H1 (cell line): ENCODE data around the gene MTARC2. TPM values are rescaled to one million over a fixed set of nuclear protein-coding genes. Genes with fewer than 3 reads are reported as not detected.

ENCODE experiments used
- CTCF ChIA-PET: fragments of 300-600 bp; sonication (Branson Sonifier 250); formaldehyde crosslinking; loops from one replicate; lab custom pipeline; 2021; ENCODE audit not compliant: partially characterized antibody; lab: Charles Lee
- POLR2A ChIA-PET: fragments of 300-600 bp; sonication (Branson Sonifier 250); formaldehyde crosslinking; loops from one replicate; lab custom pipeline; 2021; ENCODE audit warnings: inconsistent platforms; ENCODE audit not compliant: partially characterized antibody; lab: Charles Lee
- DNase-seq, 2 experiments: peaks; one replicate each; pipeline versions ENCODE4 v3.0.0 to v3.0.0-alpha.2; 2010 to 2022; ENCODE audit warnings: low spot score in 2 of 2, low read depth in 1 of 2, mixed read lengths in 1 of 2
- FAIRE-seq: peaks from 2 replicates; lab custom pipeline; 2011; peaks lifted over from hg19 to GRCh38; lab: Jason Lieb, UNC
- H2AFZ ChIP-seq: 2 replicates; pipeline ENCODE4 v1.8.1; 2012; ENCODE audit warnings: low read length, inconsistent platforms
- H2AK5ac ChIP-seq: 2 replicates; pipeline ENCODE4 v1.6.1; 2013; ENCODE audit warnings: low read depth, low read length
- H2BK120ac ChIP-seq: replicated peaks from 2 replicates; pipeline ENCODE3; 2013; ENCODE audit warnings: low read depth, low read length, inconsistent platforms
- H2BK12ac ChIP-seq: 2 replicates; pipeline ENCODE4 v1.6.1; 2013; ENCODE audit warnings: low read depth, low read length
- H2BK15ac ChIP-seq: 2 replicates; pipeline ENCODE4 v1.6.1; 2013; ENCODE audit warnings: low read length
- H2BK20ac ChIP-seq: 2 replicates; pipeline ENCODE4 v1.6.1; 2013; ENCODE audit warnings: low read length
- H2BK5ac ChIP-seq: 2 replicates; pipeline ENCODE4 v1.6.1; 2013; ENCODE audit warnings: low read depth, low read length
- H3K14ac ChIP-seq: 2 replicates; pipeline ENCODE4 v1.6.1; 2013; ENCODE audit warnings: inconsistent platforms; ENCODE audit not compliant: insufficient read length
- H3K18ac ChIP-seq: 2 replicates; pipeline ENCODE4 v1.6.1; 2013; ENCODE audit warnings: low read length; ENCODE audit errors: extremely low read depth
- H3K23ac ChIP-seq: 2 replicates; pipeline ENCODE4 v1.6.1; 2013; ENCODE audit warnings: inconsistent platforms; ENCODE audit not compliant: insufficient read length
- H3K23me2 ChIP-seq: 2 replicates; pipeline ENCODE4 v1.6.1; 2013; ENCODE audit warnings: low read depth, low read length
- H3K27ac ChIP-seq: 2 replicates; pipeline ENCODE4 v1.6.1; 2011; ENCODE audit warnings: low read depth, low read length, inconsistent platforms
- H3K27me3 ChIP-seq, 4 experiments: replicated peaks in 1 of 4; 1 replicate in 1 of 4; 2 replicates in 3 of 4; pipeline versions ENCODE4 v1.6.1 to v1.8.1; 2011 to 2013; ENCODE audit warnings: low read length in 3 of 4, mild to moderate bottlenecking in 3 of 4, inconsistent platforms in 2 of 4, mixed read lengths in 2 of 4, moderate library complexity in 1 of 4; ENCODE audit not compliant: control insufficient read depth in 3 of 4, insufficient read depth in 3 of 4; ENCODE audit errors: extremely low read depth in 1 of 4
- H3K36me3 ChIP-seq, 4 experiments: 2 replicates each; pipeline versions ENCODE4 v1.6.1 to v1.8.1; 2011 to 2013; ENCODE audit warnings: mild to moderate bottlenecking in 4 of 4, low read length in 3 of 4, moderate library complexity in 2 of 4, control low read depth in 1 of 4, inconsistent platforms in 1 of 4; ENCODE audit not compliant: insufficient read depth in 4 of 4, control insufficient read depth in 2 of 4
- H3K4ac ChIP-seq: replicated peaks from 2 replicates; pipeline ENCODE3; 2013; ENCODE audit warnings: low read length, low read depth, mixed read lengths, inconsistent platforms; ENCODE audit not compliant: insufficient read length
- H3K4me1 ChIP-seq, 4 experiments: replicated peaks in 1 of 4; 1 replicate in 1 of 4; 2 replicates in 3 of 4; pipeline versions ENCODE4 v1.6.1 to v1.8.1; 2011 to 2013; ENCODE audit warnings: low read length in 3 of 4, inconsistent platforms in 2 of 4, mixed read lengths in 1 of 4; ENCODE audit not compliant: insufficient read depth in 4 of 4, control insufficient read depth in 3 of 4
- H3K4me2 ChIP-seq, 2 experiments: 2 replicates each; pipeline versions ENCODE4 v1.6.1 to v1.8.1; 2011 to 2013; ENCODE audit warnings: low read depth in 2 of 2, low read length in 2 of 2, control low read depth in 1 of 2, inconsistent platforms in 1 of 2, mild to moderate bottlenecking in 1 of 2; ENCODE audit not compliant: insufficient read depth in 1 of 2
- H3K4me3 ChIP-seq, 4 experiments: fragments of 200-600, 300-600 bp in 1 of 4; sonication (generic), shearing (Covaris generic), sonication (Bioruptor Twin) in 1 of 4; 2 replicates each; pipeline versions ENCODE4 v1.5.1 to v1.8.1; 2011 to 2016; ENCODE audit warnings: low read length in 4 of 4, low read depth in 3 of 4, control low read depth in 2 of 4, inconsistent platforms in 2 of 4, mild to moderate bottlenecking in 2 of 4, mixed read lengths in 1 of 4, moderate library complexity in 1 of 4; ENCODE audit not compliant: insufficient read depth in 2 of 4; ENCODE audit errors: extremely low read depth in 1 of 4
- H3K56ac ChIP-seq: replicated peaks from 2 replicates; pipeline ENCODE3; 2013; ENCODE audit warnings: low read depth, mild to moderate bottlenecking, mixed read lengths, low read length, inconsistent platforms; ENCODE audit not compliant: insufficient read length
- H3K79me1 ChIP-seq: 2 replicates; pipeline ENCODE4 v1.6.1; 2013; ENCODE audit warnings: low read depth, low read length, control low read depth
- H3K79me2 ChIP-seq, 2 experiments: 2 replicates each; pipeline versions ENCODE4 v1.6.1 to v1.8.1; 2012 to 2013; ENCODE audit warnings: low read length in 2 of 2, mild to moderate bottlenecking in 2 of 2, inconsistent platforms in 1 of 2; ENCODE audit not compliant: insufficient read depth in 2 of 2, control insufficient read depth in 1 of 2
- H3K9ac ChIP-seq, 4 experiments: replicated peaks in 1 of 4; 1 replicate in 1 of 4; 2 replicates in 3 of 4; pipeline versions ENCODE4 v1.6.1 to v1.8.1; 2011 to 2013; ENCODE audit warnings: low read depth in 3 of 4, low read length in 3 of 4, control low read depth in 2 of 4, mild to moderate bottlenecking in 2 of 4, moderate library complexity in 2 of 4, inconsistent platforms in 1 of 4; ENCODE audit errors: extremely low read depth in 1 of 4
- H3K9me3 ChIP-seq, 2 experiments: 2 replicates each; pipeline versions ENCODE4 v1.6.1 to v1.8.1; 2012 to 2013; ENCODE audit warnings: mild to moderate bottlenecking in 2 of 2, moderate library complexity in 2 of 2, control low read depth in 1 of 2, inconsistent platforms in 1 of 2, low read depth in 1 of 2, low read length in 1 of 2, mixed read lengths in 1 of 2; ENCODE audit not compliant: insufficient read depth in 2 of 2
- H4K20me1 ChIP-seq, 2 experiments: replicated peaks in 1 of 2; 2 replicates each; pipeline versions ENCODE3 to v1.8.1; 2011 to 2013; ENCODE audit warnings: inconsistent platforms in 2 of 2, low read length in 2 of 2, mild to moderate bottlenecking in 1 of 2; ENCODE audit not compliant: insufficient read depth in 2 of 2, control insufficient read depth in 1 of 2
- H4K5ac ChIP-seq: 2 replicates; pipeline ENCODE4 v1.6.1; 2013; ENCODE audit warnings: low read length, low read depth, mixed read lengths, inconsistent platforms; ENCODE audit not compliant: insufficient read length
- H4K8ac ChIP-seq: 2 replicates; pipeline ENCODE4 v1.8.0; 2013; ENCODE audit warnings: mild to moderate bottlenecking, moderate library complexity, low read length, inconsistent platforms; ENCODE audit not compliant: insufficient read depth; ENCODE audit errors: extremely low read depth
- H4K91ac ChIP-seq: replicated peaks from 2 replicates; pipeline ENCODE3; 2013; ENCODE audit warnings: low read length, mixed read lengths, inconsistent platforms; ENCODE audit not compliant: insufficient read length
- ATF3 ChIP-seq: IDR thresholded peaks from 2 replicates; pipeline ENCODE4 v1.6.1; 2011; ENCODE audit warnings: low read depth, mild to moderate bottlenecking, low read length; ENCODE audit not compliant: insufficient read depth
- CREB1 ChIP-seq: IDR thresholded peaks from 2 replicates; pipeline ENCODE4 v1.6.1; 2012; ENCODE audit warnings: inconsistent platforms
- E2F6 ChIP-seq: IDR thresholded peaks from 2 replicates; pipeline ENCODE4 v1.6.1; 2012; ENCODE audit warnings: inconsistent platforms
- POLR2AphosphoS5 ChIP-seq: IDR thresholded peaks from 2 replicates; pipeline ENCODE4 v1.6.1; 2011; ENCODE audit warnings: low read depth, low read length
- SRF ChIP-seq: IDR thresholded peaks from 2 replicates; pipeline ENCODE4 v1.6.1; 2011; ENCODE audit warnings: mild to moderate bottlenecking, low read depth, low read length, moderate library complexity
- SUZ12 ChIP-seq: fragments of 200-600 bp; sonication (generic); IDR thresholded peaks from 2 replicates; pipeline ENCODE4 v1.6.1; 2012; ENCODE audit warnings: mild to moderate bottlenecking, inconsistent platforms, low read length, moderate library complexity, mixed read lengths
- TAF7 ChIP-seq: optimal IDR thresholded peaks from 2 replicates; pipeline ENCODE3; 2011; ENCODE audit warnings: low read depth, mild to moderate bottlenecking, inconsistent platforms, low read length, moderate library complexity, borderline replicate concordance
- TBP ChIP-seq: IDR thresholded peaks from 2 replicates; pipeline ENCODE4 v1.6.1; 2011; ENCODE audit warnings: low read depth, low read length, improper control_type of control experiment
- USF2 ChIP-seq: IDR thresholded peaks from 2 replicates; pipeline ENCODE4 v1.6.1; 2011; ENCODE audit warnings: low read length, improper control_type of control experiment
- WGBS, 2 experiments: shearing (Covaris generic) in 1 of 2; methylation state at CpG; one replicate each; pipeline versions ENCODE4 v1.1.6 to v1.1.7; 2013 to 2015; ENCODE audit warnings: low lambda C conversion rate in 2 of 2, mixed read lengths in 2 of 2, inconsistent platforms in 1 of 2, low coverage in 1 of 2, missing lambda C conversion rate in 1 of 2; ENCODE audit not compliant: insufficient replicate concordance in 2 of 2, insufficient coverage in 1 of 2, insufficient read length in 1 of 2; ENCODE audit errors: extremely low coverage in 1 of 2, missing lambda C conversion rate in 1 of 2; 5-methylcytosine and 5-hydroxymethylcytosine counted together
- polyA plus RNA-seq, 7 experiments: library from polyadenylated mRNA; depleted of rRNA in 3 of 7; stranded (reverse) in 5 of 7; unstranded in 2 of 7; fragments of >200 nt in 5 of 7; fragments of 200-250 nt in 2 of 7; gene quantifications; 1 replicate in 5 of 7; 2 replicates in 1 of 7; 4 replicates in 1 of 7; pipeline versions ENCODE4 v1.2.1 to v1.2.3, GENCODE V29; 2011 to 2013; ENCODE audit warnings: missing spikeins in 2 of 7, mixed read lengths in 2 of 7
- total RNA-seq: library from RNA; stranded (reverse); fragmentation: NEBNext Ultra II Directional; extraction: Animal tissue kit (Norgen Biotek cat#: 25700); gene quantifications from 2 replicates; pipeline ENCODE4 v1.2.1, GENCODE V29; 2021

MTARC2 gene
- total and polyA plus RNA-seq, 2 of the 8 experiments (the other 6 are each of a cell fraction or from before 2014, with no cell fraction given) = 7.2 to 7.9 TPM

GRCh38 chr1:220787069-220787619 lies 39.0 kb downstream of the MTARC2 start:
- peaks cover 4 to 14% (median 11%) of the 10 kb centered on the region in 4 experiments for H3K4me1 ChIP-seq
- H3K79me1 ChIP-seq = peaks cover 3% of the 10 kb centered on the region
- POLR2A ChIA-PET = interaction anchor here (0.9 to 5.9 kb wide), 18 partner anchors 10 to 506 kb away, joined by 3 to 70 read pairs (median 5); partner anchors contain the start of gene MTARC2
- H3K4me3 ChIP-seq = peak overlapping the region; percentile 59 to 84 (median 69)
- H3K18ac ChIP-seq = peak overlapping the region; percentile 41; the same call in 1 of the 2 replicates
- H3K23ac ChIP-seq = no peak overlapping the region
- peak overlapping the region; percentile 83 to 92 for H3K4me2 ChIP-seq
- peaks cover 0 to 3% of the 10 kb centered on the region in 2 experiments for H4K20me1 ChIP-seq
- H3K56ac ChIP-seq = no peak overlapping the region
- no peak overlapping the region for H4K91ac ChIP-seq
- no peak overlapping the region for H2AK5ac ChIP-seq
- no peak overlapping the region for H2BK15ac ChIP-seq
- H3K27me3 ChIP-seq = no peaks in the 10 kb centered on the region
- CTCF ChIA-PET = interaction anchor here (0.7 to 8.2 kb wide), 17 partner anchors 12 to 569 kb away, joined by 3 to 96 read pairs (median 5); partner anchors contain the start of gene MTARC2
- DNase-seq (peak in 1 of 2 experiments; percentile 81), FAIRE-seq (no peak)
- peak overlapping the region; percentile 63; the same call in 1 of the 2 replicates for H3K27ac ChIP-seq
- H3K36me3 ChIP-seq = peaks cover 0 to 7% (median under 1%) of the 10 kb centered on the region in 4 experiments; a peak in 2 of 8 replicates
- H3K4ac ChIP-seq = no peak overlapping the region
- H2AFZ ChIP-seq = peak overlapping the region; percentile 17; the same call in 1 of the 2 replicates
- WGBS, 2 experiments = 1% methylated on average over 28 of the region's 32 CpGs; no CpG with 5 or more reads in 1 of the 2 experiments
- no peak overlapping the region for H2BK120ac ChIP-seq
- peaks cover 9% of the 10 kb centered on the region; the same call in 1 of the 2 replicates for H3K23me2 ChIP-seq
- H2BK20ac ChIP-seq = no peak overlapping the region
- H2BK5ac ChIP-seq = no peak overlapping the region
- H3K14ac ChIP-seq = no peak overlapping the region
- peaks cover 0 to 15% of the 10 kb centered on the region in 2 experiments; a peak in 2 of 4 replicates for H3K79me2 ChIP-seq
- H4K8ac ChIP-seq = peak overlapping the region; percentile 97; the same call in 1 of the 2 replicates
- no peak overlapping the region for H2BK12ac ChIP-seq
- H4K5ac ChIP-seq = no peak overlapping the region
- H3K9ac ChIP-seq = peak overlapping the region; percentile 79 to 96 (median 84)
- H3K9me3 ChIP-seq = no peaks in the 10 kb centered on the region
- no peak for TF ChIP-seq ATF3
- 0 out of 2 replicates have a peak, but pooled peaks have one; percentile 2 for TF ChIP-seq POLR2AphosphoS5
- TF ChIP-seq TAF7 = peak; percentile 64
- TF ChIP-seq SRF = no peak
- TF ChIP-seq CREB1 = 0 out of 2 replicates have a peak, but pooled peaks have one; percentile 8
- TF ChIP-seq SUZ12 = no peak
- TF ChIP-seq TBP = peak; percentile 18; the same call in 1 of the 2 replicates
- TF ChIP-seq E2F6 = peak; percentile 56
- TF ChIP-seq USF2 = peak; percentile 15; the same call in 1 of the 2 replicates
